ENCODE data around the gene KIF25.

Gene KIF25

DNA sequence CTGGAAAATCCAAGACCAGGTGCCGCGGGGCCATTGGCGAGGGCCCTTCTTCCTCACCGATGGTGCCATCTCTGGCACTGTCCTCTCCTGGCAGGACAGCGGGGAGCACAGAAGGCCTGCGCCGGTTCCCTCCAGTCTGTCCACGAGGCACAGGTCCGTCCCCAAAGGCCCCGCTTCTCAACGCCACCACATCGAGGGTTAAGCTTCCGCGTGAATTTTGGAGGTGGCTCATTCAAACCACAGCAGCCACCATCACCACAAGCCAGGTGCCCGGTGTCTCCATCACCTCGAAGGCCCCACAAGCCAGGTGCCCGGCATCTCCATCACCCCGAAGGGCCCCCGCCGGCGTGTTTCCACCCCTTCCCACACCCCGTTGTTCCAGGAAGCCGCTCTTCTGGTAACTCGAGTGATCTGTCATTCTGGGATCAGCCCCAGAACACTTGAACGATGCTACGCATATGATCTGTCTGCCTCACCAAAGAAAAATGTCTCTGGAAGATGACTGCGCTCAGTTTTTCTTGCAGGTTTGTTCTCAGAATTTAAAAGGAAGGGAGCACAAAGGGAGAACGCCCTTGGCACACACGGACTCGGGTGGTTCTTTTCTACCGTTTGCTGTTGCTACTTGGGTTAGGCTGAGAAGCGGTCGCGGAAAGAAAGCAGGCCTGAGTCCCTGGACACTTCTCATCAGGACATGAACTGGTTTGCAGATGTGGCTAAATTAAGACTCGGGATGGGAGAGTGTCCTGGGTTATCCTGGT lies 9.9 kb upstream of the KIF25 start:
- TF ChIP-seq, protein P1, sequence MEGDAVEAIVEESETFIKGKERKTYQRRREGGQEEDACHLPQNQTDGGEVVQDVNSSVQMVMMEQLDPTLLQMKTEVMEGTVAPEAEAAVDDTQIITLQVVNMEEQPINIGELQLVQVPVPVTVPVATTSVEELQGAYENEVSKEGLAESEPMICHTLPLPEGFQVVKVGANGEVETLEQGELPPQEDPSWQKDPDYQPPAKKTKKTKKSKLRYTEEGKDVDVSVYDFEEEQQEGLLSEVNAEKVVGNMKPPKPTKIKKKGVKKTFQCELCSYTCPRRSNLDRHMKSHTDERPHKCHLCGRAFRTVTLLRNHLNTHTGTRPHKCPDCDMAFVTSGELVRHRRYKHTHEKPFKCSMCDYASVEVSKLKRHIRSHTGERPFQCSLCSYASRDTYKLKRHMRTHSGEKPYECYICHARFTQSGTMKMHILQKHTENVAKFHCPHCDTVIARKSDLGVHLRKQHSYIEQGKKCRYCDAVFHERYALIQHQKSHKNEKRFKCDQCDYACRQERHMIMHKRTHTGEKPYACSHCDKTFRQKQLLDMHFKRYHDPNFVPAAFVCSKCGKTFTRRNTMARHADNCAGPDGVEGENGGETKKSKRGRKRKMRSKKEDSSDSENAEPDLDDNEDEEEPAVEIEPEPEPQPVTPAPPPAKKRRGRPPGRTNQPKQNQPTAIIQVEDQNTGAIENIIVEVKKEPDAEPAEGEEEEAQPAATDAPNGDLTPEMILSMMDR (IDR thresholded peaks at IDR 0.05; ENCODE audit: insufficient read depth, low read depth, low read length, missing control alignments), result no peak
- no peak for DNase-seq (ENCODE audit: low read depth)
- H3K4me3 ChIP-seq (ENCODE audit: low read length), result no peak overlapping the region

DNA sequence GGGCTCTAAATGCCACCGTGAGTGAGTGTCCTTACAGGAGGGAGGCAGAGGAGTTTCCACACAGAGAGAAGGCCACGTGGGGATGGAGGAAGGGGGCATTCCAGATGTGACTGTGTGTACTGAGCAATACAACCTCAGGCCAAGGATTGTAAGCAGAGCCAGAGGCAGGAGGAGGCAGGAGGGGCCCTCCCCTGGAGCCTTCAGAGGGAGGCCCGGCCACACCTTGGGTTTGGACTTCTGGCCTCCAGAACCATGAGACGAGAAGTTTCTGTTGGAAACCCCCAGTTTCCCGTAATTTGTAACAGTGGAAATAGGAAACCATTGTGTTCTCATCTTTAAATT lies 9.3 kb upstream of the KIF25 start:
- H3K4me3 ChIP-seq (ENCODE audit: low read length), result no peak overlapping the region
- TF ChIP-seq, protein P1 (IDR thresholded peaks at IDR 0.05; ENCODE audit: insufficient read depth, low read depth, low read length, missing control alignments), result no peak
- no peak for DNase-seq (ENCODE audit: low read depth)

DNA sequence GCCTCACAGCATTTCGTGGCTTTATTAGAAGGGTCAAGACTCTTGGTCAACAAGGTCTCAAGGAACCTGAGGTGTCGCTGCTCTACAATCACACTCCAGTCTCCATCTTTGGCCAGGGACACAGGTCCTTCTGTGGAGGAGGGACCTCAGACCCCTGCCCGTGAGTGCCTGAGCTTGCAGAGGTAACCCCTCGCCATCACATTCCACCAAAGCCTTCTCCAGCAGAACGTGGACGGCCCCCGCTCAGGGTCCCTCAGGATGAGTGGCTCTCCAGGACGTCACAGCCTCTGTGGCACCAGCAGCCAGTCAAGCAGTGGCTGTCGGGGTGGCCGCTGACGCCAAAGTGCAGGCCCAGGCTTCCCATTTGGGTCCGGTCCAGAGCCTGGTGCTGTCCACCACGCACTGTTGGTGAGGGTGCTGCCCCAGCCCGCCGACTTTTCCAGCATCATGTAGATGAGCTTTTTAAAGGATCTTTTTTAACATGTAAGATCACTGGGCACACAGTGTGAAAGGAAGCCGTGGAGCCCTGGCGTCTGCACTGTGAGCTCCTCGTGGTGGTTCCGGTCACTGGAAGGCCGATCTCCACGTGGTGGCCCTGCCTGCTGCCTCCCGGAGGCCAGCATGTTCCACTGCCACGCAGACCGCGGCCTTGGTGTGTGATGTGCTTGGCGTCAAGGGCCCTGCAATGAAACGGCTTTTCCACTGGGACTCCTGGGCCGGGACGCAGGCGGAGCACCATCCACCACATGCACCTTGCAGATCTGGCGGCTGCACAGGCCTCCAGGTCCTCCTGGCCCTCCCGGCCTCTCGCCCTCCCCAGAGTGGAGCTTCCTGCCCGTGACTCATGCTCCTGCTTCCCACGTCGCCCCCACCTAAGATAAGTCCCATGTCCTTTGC lies 8.3 kb upstream of the KIF25 start:
- DNase-seq (ENCODE audit: low read depth), result no peak
- no peak overlapping the region for H3K4me3 ChIP-seq (ENCODE audit: low read length)
- TF ChIP-seq, protein P1 (IDR thresholded peaks at IDR 0.05; ENCODE audit: insufficient read depth, low read depth, low read length, missing control alignments), result no peak

DNA sequence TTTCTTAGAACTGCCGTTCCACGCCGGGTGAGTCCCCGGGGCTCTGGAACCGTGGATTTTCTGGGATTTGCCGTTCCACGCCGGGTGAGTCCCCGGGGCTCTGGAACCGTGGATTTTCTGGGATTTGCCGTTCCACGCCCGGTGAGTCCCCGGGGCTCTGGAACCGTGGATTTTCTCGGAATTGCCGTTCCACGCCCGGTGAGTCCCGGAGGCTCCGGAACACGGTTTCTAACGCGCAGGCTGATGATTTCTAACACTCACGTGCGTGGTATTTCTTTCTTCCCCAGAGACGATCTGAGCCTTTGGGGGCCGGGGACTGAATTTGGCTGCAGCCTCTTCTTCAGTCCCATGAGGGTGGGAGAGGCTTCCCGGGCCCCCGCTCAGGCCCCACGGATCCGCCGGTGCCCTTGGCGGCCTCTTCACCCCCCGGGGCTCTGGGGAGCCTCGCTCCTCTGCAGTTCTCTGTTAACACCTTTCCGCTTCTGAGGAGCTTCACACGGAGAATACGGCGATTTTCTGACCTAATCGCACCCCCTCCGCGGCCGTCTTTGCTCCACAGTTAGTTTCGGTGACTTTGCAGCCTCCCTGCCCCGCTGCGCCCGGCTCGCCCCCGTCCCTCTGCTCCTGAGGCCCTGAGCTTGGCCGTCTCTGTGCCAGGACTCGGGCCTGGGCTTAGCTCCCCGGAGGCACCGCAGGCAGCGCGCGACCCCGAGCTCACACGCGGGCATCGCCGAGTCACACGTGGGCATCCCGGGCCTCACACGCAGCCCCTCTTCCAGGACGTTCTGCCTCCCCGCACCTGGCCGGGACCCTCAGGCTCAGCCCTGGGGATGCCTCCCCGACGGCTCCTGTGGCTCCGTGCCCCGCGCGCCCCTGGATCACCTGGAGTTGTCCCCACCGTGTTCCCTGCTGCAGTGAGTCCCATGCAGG lies 7.2 kb upstream of the KIF25 start:
- H3K4me3 ChIP-seq (ENCODE audit: low read length), result no peak overlapping the region
- no peak for DNase-seq (ENCODE audit: low read depth)
- TF ChIP-seq, protein P1 (IDR thresholded peaks at IDR 0.05; ENCODE audit: insufficient read depth, low read depth, low read length, missing control alignments), result no peak

DNA sequence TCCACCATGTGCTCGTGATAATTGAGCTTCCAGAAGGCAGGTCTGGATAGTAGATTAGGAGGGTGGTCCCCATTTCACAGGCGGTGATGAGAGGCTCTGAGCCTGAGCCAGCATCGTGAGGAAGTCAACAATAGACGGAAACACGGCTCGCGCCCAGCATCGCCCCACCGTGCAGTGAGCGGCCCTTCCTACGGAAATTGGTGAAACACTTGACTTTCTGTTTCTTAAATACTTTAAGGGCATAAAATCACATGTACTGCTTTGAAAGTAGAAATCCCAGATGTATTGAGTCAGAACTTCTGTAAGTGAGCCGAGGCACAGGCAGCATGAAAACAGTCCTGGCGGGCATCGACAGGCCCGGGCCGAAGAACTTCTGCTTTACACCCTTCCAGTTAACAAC lies 4.3 kb upstream of the KIF25 start:
- TF ChIP-seq, protein P1 (IDR thresholded peaks at IDR 0.05; ENCODE audit: insufficient read depth, low read depth, low read length, missing control alignments), result no peak

DNA sequence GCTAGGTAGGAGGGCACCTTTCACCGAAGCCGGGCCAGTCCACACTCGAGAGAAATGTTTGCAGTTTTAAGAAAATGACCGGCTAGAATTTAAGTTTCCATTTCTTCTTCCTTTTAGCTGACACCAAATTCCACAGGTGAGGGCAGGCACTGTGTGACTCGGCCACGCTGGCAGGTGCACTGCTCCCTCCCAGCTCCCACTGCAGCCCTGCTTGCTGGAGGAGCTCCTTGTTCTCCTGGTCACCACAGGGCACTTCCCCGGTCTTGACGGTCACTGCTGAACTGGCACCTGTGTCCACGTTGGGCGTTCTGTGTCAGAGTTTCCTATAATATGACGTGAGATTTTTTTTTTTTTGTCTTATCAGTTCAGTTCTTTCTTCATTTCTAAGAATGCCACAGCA lies 3.6 kb upstream of the KIF25 start:
- TF ChIP-seq, protein P1 (IDR thresholded peaks at IDR 0.05; ENCODE audit: insufficient read depth, low read depth, low read length, missing control alignments), result no peak
- no peak for DNase-seq (ENCODE audit: low read depth)
- H3K4me3 ChIP-seq (ENCODE audit: low read length), result no peak overlapping the region

More for the DNA sequence above, 4.3 kb upstream of the KIF25 start:
- peak; percentile 10 for DNase-seq (ENCODE audit: low read depth)
- H3K4me3 ChIP-seq (ENCODE audit: low read length), result no peak overlapping the region

Data from epithelial cell of esophagus (primary cell).